Neural progenitor cell (in vitro differentiated cells): ENCODE measurements around the gene PLXNB1. TPM values are rescaled to one million over a fixed set of nuclear protein-coding genes. Genes with fewer than 3 reads are reported as not detected.
A peak's percentile ranks its signal among the peaks of the same experiment; 100 is the strongest.
"Not testable (repeated sequence)": the region's sequence is repeated elsewhere in the genome, so short reads cannot be mapped to it uniquely, and the experiment has no call there.

Experiments
- DNase-seq: peaks from one replicate; pipeline ENCODE4 v3.0.0-alpha.2; 2016; ENCODE audit warnings: low spot score
- H2AFZ ChIP-seq: fragments of 200-600 bp; sonication (generic); replicated peaks from 2 replicates; pipeline ENCODE4 v1.6.1; 2016; ENCODE audit warnings: antibody characterized with exemption
- H3F3A ChIP-seq: fragments of 200-600 bp; sonication (generic); 2 replicates; pipeline ENCODE4 v1.6.1; 2016; ENCODE audit warnings: antibody characterized with exemption, low read depth
- H3K27ac ChIP-seq: fragments of 200-600 bp; sonication (generic); 2 replicates; pipeline ENCODE4 v1.5.1; 2016; ENCODE audit warnings: mild to moderate bottlenecking
- H3K27me3 ChIP-seq: fragments of 200-600 bp; sonication (generic); 2 replicates; pipeline ENCODE4 v1.6.1; 2016; ENCODE audit warnings: mild to moderate bottlenecking, moderate library complexity
- H3K36me3 ChIP-seq: fragments of 200-600 bp; sonication (generic); 2 replicates; pipeline ENCODE4 v1.5.1; 2016
- H3K4me1 ChIP-seq: fragments of 200-600 bp; sonication (generic); 2 replicates; pipeline ENCODE4 v1.6.1; 2016; ENCODE audit warnings: mixed run types
- H3K4me2 ChIP-seq: fragments of 200-600 bp; sonication (generic); 2 replicates; pipeline ENCODE4 v1.6.1; 2016
- H3K4me3 ChIP-seq: fragments of 200-600 bp; sonication (generic); 2 replicates; pipeline ENCODE4 v1.5.1; 2016
- H3K79me2 ChIP-seq: fragments of 200-600 bp; sonication (generic); 2 replicates; pipeline ENCODE4 v1.6.1; 2016; ENCODE audit warnings: low read depth
- H3K9ac ChIP-seq: fragments of 200-600 bp; sonication (generic); 2 replicates; pipeline ENCODE4 v1.6.1; 2016
- H3K9me3 ChIP-seq: fragments of 200-600 bp; sonication (generic); 2 replicates; pipeline ENCODE4 v1.5.1; 2016; ENCODE audit warnings: low read depth
- H4K20me1 ChIP-seq: fragments of 200-600 bp; sonication (generic); 2 replicates; pipeline ENCODE4 v1.6.1; 2016; ENCODE audit warnings: low read depth
- H3K27ac Mint-ChIP-seq: 3 replicates; pipeline ENCODE4 v1.8.0; 2021; ENCODE audit warnings: mixed read lengths
- H3K27me3 Mint-ChIP-seq: 2 replicates; pipeline ENCODE4 v1.8.0; 2022; ENCODE audit warnings: low read depth, mild to moderate bottlenecking, inconsistent platforms, moderate library complexity, mixed read lengths; ENCODE audit not compliant: insufficient read depth
- H3K36me3 Mint-ChIP-seq: 3 replicates; pipeline ENCODE4 v1.8.0; 2021; ENCODE audit warnings: mixed read lengths
- H3K4me1 Mint-ChIP-seq: 3 replicates; pipeline ENCODE4 v1.8.0; 2021; ENCODE audit warnings: mixed read lengths
- H3K4me3 Mint-ChIP-seq: 3 replicates; pipeline ENCODE4 v1.8.0; 2021; ENCODE audit warnings: mild to moderate bottlenecking, moderate library complexity, mixed read lengths
- H3K9me3 Mint-ChIP-seq: 3 replicates; pipeline ENCODE4 v1.8.0; 2020; ENCODE audit warnings: mixed read lengths
- CTCF ChIP-seq: fragments of 200-600 bp; sonication (generic); IDR thresholded peaks from 2 replicates; pipeline ENCODE4 v1.5.1; 2017; ENCODE audit warnings: antibody characterized with exemption, mild to moderate bottlenecking
- EZH2 ChIP-seq: fragments of 200-600 bp; sonication (generic); IDR thresholded peaks from 2 replicates; pipeline ENCODE4 v1.6.1; 2017; ENCODE audit warnings: antibody characterized with exemption, mild to moderate bottlenecking, moderate library complexity
- EZH2phosphoT487 ChIP-seq: fragments of 200-600 bp; sonication (generic); IDR thresholded peaks from 2 replicates; pipeline ENCODE4 v1.6.1; 2017; ENCODE audit warnings: antibody characterized with exemption
- total RNA-seq: library from RNA; depleted of rRNA; stranded (reverse); fragments of >200 nt; gene quantifications from 2 replicates; pipeline ENCODE4 v1.2.3, GENCODE V29; 2015; ENCODE audit warnings: low replicate concordance

The PLXNB1 gene
- total RNA-seq, 1 donor from 2014 or later: 53.6 TPM

DNA sequence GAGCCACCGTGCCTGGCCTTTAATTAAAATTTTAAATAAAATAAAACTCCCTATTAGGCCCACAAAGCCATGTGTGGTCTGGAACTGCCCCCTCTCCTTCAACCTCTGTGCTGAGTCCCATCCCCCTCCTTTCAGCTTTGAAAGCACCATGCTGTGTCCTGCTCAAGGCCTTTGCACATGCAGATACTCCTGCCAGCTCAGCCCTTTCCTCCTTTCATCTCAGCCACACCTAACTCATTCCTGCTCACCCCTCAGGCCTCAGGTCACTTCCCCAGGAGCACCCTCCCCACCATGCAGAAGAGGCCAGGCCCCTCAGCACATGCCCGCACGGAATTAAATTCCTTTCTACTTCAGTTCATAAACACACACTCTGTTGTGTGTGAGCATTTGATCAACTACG lies 44.7 kb upstream of the PLXNB1 start:
- peaks cover 29% of the 10 kb centered on the region for H3K4me1 Mint-ChIP-seq
- Histone ChIP-seq H3K4me1 (peaks cover 29% of the 10 kb centered on the region), H3K27ac (peak overlapping the region; percentile 63), H3K27me3 (no peaks in the 10 kb centered on the region), H3K4me2 (peak overlapping the region; percentile 57), H3F3A (peaks cover 29% of the 10 kb centered on the region), H3K4me3 (no peak overlapping the region), H2AFZ (no peak overlapping the region), H3K9ac (no peak overlapping the region), H3K36me3 (no peaks in the 10 kb centered on the region), H3K79me2 (peaks cover 30% of the 10 kb centered on the region), H4K20me1 (no peaks in the 10 kb centered on the region), H3K9me3 (no peaks in the 10 kb centered on the region)
- H3K9me3 Mint-ChIP-seq: no peaks in the 10 kb centered on the region
- peak; percentile 65 for DNase-seq
- peaks cover 5% of the 10 kb centered on the region for H3K36me3 Mint-ChIP-seq
- H3K27ac Mint-ChIP-seq: peak overlapping the region; percentile 90
- no peaks in the 10 kb centered on the region for H3K27me3 Mint-ChIP-seq
- TF ChIP-seq CTCF: no peak
- peak overlapping the region; percentile 66 for H3K4me3 Mint-ChIP-seq

- peaks cover 30% of the 10 kb centered on the region for H3K79me2 ChIP-seq
- not testable (repeated sequence) for H3K27ac Mint-ChIP-seq, H3K9me3 ChIP-seq, H3K27me3 Mint-ChIP-seq, H3K4me2 ChIP-seq, H3K9me3 Mint-ChIP-seq, H3K36me3 Mint-ChIP-seq, H3K36me3 ChIP-seq, H2AFZ ChIP-seq, H3K4me3 Mint-ChIP-seq, DNase-seq, H3K4me3 ChIP-seq, H3K27me3 ChIP-seq, H4K20me1 ChIP-seq, H3K9ac ChIP-seq
- H3K4me1 Mint-ChIP-seq: peaks cover 33% of the 10 kb centered on the region
- H3K4me1 ChIP-seq: peaks cover 29% of the 10 kb centered on the region
- peaks cover 29% of the 10 kb centered on the region for H3F3A ChIP-seq
- H3K27ac ChIP-seq: peak overlapping the region; percentile 60
Observed at GRCh38 chr3:48474031-48474430, 44.1 kb upstream of the PLXNB1 start.

- H3K9me3 ChIP-seq: no peaks in the 10 kb centered on the region
- peaks cover 9% of the 10 kb centered on the region for H3K36me3 Mint-ChIP-seq
- peak overlapping the region; percentile 60 for H3K27ac ChIP-seq
- H3K4me1 ChIP-seq: peaks cover 29% of the 10 kb centered on the region
- peaks cover 35% of the 10 kb centered on the region for H3K4me1 Mint-ChIP-seq
- TF ChIP-seq EZH2phosphoT487 (no peak), EZH2 (no peak), CTCF (no peak)
- peak overlapping the region; percentile 92 for H2AFZ ChIP-seq
- H3K27me3 ChIP-seq: no peaks in the 10 kb centered on the region
- peak overlapping the region; percentile 79 for H3K4me2 ChIP-seq
- no peaks in the 10 kb centered on the region for H3K9me3 Mint-ChIP-seq
- H3K4me3 ChIP-seq: peak overlapping the region; percentile 58
- peak overlapping the region; percentile 99 for H3K27ac Mint-ChIP-seq
- no peak for DNase-seq
- H4K20me1 ChIP-seq: no peaks in the 10 kb centered on the region
- H3K27me3 Mint-ChIP-seq: no peaks in the 10 kb centered on the region
- peak overlapping the region; percentile 94 for H3K4me3 Mint-ChIP-seq
- H3F3A ChIP-seq: peaks cover 29% of the 10 kb centered on the region
- H3K9ac ChIP-seq: no peak overlapping the region
- H3K36me3 ChIP-seq: no peaks in the 10 kb centered on the region
- peaks cover 30% of the 10 kb centered on the region for H3K79me2 ChIP-seq
Observed at GRCh38 chr3:48473617-48473952, 43.7 kb upstream of the PLXNB1 start.

DNA sequence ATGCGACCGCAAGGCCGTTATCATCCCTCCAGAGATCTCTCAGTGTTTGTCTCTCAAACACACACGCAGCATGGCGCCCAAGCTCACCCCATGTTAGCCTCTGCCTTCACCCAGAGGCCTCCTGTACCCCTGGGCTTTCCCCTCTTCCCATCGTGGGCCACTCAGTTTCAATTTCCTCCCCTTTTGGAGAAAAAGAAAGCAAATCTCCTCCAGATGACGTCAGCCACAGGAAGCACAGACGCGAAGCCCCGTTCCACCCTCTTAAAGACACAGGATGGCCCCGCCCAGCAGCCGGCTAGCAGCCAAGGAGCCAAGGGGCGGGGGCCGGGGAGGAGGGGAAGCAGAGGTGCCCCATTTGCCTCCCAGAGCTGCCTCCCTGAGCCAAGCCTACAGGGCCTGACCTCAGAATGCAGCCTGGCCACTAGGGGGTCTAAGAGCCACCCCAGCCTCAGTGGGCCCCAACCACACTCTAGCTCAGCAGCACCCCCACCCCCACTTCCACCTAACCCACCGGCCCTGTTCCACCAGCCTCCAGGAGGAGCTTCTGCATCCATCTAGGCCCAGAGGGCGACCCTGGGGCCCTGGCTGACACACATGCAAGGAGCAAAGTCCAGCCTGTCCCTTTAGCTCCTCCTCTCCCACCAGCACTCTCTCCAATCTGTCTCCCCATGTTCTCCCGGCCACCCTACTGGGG lies 43.2 kb upstream of the PLXNB1 start:
- TF ChIP-seq CTCF (peak; percentile 52), EZH2 (no peak), EZH2phosphoT487 (no peak)
- Mint-ChIP-seq H3K27ac (peak overlapping the region; percentile 99), H3K27me3 (no peaks in the 10 kb centered on the region), H3K9me3 (no peaks in the 10 kb centered on the region), H3K4me1 (peaks cover 35% of the 10 kb centered on the region), H3K4me3 (peak overlapping the region; percentile 94), H3K36me3 (peaks cover 10% of the 10 kb centered on the region)
- Histone ChIP-seq H3K4me3 (peak overlapping the region; percentile 58), H2AFZ (peak overlapping the region; percentile 92), H4K20me1 (no peaks in the 10 kb centered on the region), H3K9me3 (no peaks in the 10 kb centered on the region), H3K27ac (peak overlapping the region; percentile 75), H3F3A (peaks cover 29% of the 10 kb centered on the region), H3K27me3 (no peaks in the 10 kb centered on the region), H3K79me2 (peaks cover 30% of the 10 kb centered on the region), H3K36me3 (no peaks in the 10 kb centered on the region), H3K4me2 (peak overlapping the region; percentile 79), H3K9ac (peak overlapping the region; percentile 56), H3K4me1 (peaks cover 29% of the 10 kb centered on the region)
- peak; percentile 97 for DNase-seq
